Fibroblast of lung (primary cell): ENCODE data around the gene ARL16. TPM values are rescaled to one million over a fixed set of nuclear protein-coding genes. Genes with fewer than 3 reads are reported as not detected.

Source experiments
- DNase-seq, 2 donors: peaks; one replicate each; pipeline versions ENCODE4 v3.0.0 to v3.0.0-alpha.2; 2010; ENCODE audit warnings: low read depth in 2 of 2
- H2AFZ ChIP-seq: 2 replicates; pipeline ENCODE4 v1.5.1; 2012; ENCODE audit warnings: low read length, control low read depth, inconsistent platforms
- H3K27ac ChIP-seq: 2 replicates; pipeline ENCODE4 v1.5.1; 2011; ENCODE audit warnings: low read length, control low read depth; ENCODE audit not compliant: insufficient read depth
- H3K27me3 ChIP-seq: 2 replicates; pipeline ENCODE4 v1.5.1; 2011; ENCODE audit warnings: mild to moderate bottlenecking, low read length; ENCODE audit not compliant: control insufficient read depth, insufficient read depth
- H3K36me3 ChIP-seq: 2 replicates; pipeline ENCODE4 v1.5.1; 2011; ENCODE audit warnings: low read length; ENCODE audit not compliant: control insufficient read depth, insufficient read depth
- H3K4me1 ChIP-seq: 2 replicates; pipeline ENCODE4 v1.5.1; 2011; ENCODE audit warnings: low read length; ENCODE audit not compliant: control insufficient read depth, insufficient read depth; ENCODE audit errors: extremely low read depth
- H3K4me2 ChIP-seq: 2 replicates; pipeline ENCODE4 v1.5.1; 2011; ENCODE audit warnings: low read length, control low read depth; ENCODE audit not compliant: insufficient read depth; ENCODE audit errors: extremely low read depth
- H3K4me3 ChIP-seq, 4 experiments: fragments of 200-600 bp in 1 of 4; sonication (generic) in 1 of 4; replicated peaks in 1 of 4; 2 replicates each; pipeline ENCODE4 v1.5.1; 2011 to 2016; ENCODE audit warnings: low read length in 4 of 4, low read depth in 3 of 4, mild to moderate bottlenecking in 3 of 4, control low read depth in 2 of 4, inconsistent platforms in 1 of 4, mixed read lengths in 1 of 4; ENCODE audit not compliant: insufficient read depth in 1 of 4; ENCODE audit errors: control extremely low read depth in 1 of 4
- H3K79me2 ChIP-seq: 2 replicates; pipeline ENCODE4 v1.5.1; 2012; ENCODE audit warnings: mild to moderate bottlenecking, low read length, inconsistent platforms; ENCODE audit not compliant: control insufficient read depth, insufficient read depth
- H3K9ac ChIP-seq: 2 replicates; pipeline ENCODE4 v1.5.1; 2011; ENCODE audit warnings: mild to moderate bottlenecking, low read length, control low read depth; ENCODE audit not compliant: insufficient read depth
- H3K9me3 ChIP-seq: 2 replicates; pipeline ENCODE4 v1.5.1; 2012; ENCODE audit warnings: low read depth, low read length; ENCODE audit not compliant: control insufficient read depth, insufficient read depth
- H4K20me1 ChIP-seq: 2 replicates; pipeline ENCODE4 v1.5.1; 2011; ENCODE audit warnings: low read length; ENCODE audit not compliant: control insufficient read depth, insufficient read depth; ENCODE audit errors: extremely low read depth
- CTCF ChIP-seq, 2 donors: IDR thresholded peaks in 1 of 2; conservative IDR thresholded peaks in 1 of 2; 1 replicate in 1 of 2; 2 replicates in 1 of 2; pipeline ENCODE4 v1.5.1; 2011 to 2012; ENCODE audit warnings: low read length in 2 of 2, control low read depth in 1 of 2, inconsistent platforms in 1 of 2, low read depth in 1 of 2, mild to moderate bottlenecking in 1 of 2
- EZH2 ChIP-seq: IDR thresholded peaks from 2 replicates; pipeline ENCODE4 v1.5.1; 2012; ENCODE audit warnings: low read length, control low read depth, mild to moderate bottlenecking; ENCODE audit errors: missing control alignments
- polyA plus RNA-seq, 2 donors: library from polyadenylated mRNA; depleted of rRNA in 1 of 2; stranded (reverse) in 1 of 2; unstranded in 1 of 2; fragments of >200 nt; gene quantifications; 2 replicates each; pipeline ENCODE4 v1.2.1, GENCODE V29; 2011 to 2012; ENCODE audit warnings: missing spikeins in 1 of 2
- total RNA-seq: library from RNA; depleted of rRNA; stranded (reverse); fragments of >200 nt; gene quantifications from 2 replicates; pipeline ENCODE4 v1.2.1, GENCODE V29; 2014

The ARL16 gene
- total and polyA plus RNA-seq, 2 donors (not counting 1 experiment from before 2014, with no cell fraction given) = 28.1 to 35.8 TPM

- H3K4me3 ChIP-seq = no peak overlapping the region
- H3K36me3 ChIP-seq = peaks cover 3% of the 10 kb centered on the region
- no peak overlapping the region for H3K27ac ChIP-seq
- H2AFZ ChIP-seq = no peak overlapping the region
- peaks cover 10% of the 10 kb centered on the region for H3K4me1 ChIP-seq
- no peak overlapping the region for H3K9ac ChIP-seq
- no peaks in the 10 kb centered on the region for H4K20me1 ChIP-seq
- no peak for DNase-seq
- H3K79me2 ChIP-seq = peaks cover 7% of the 10 kb centered on the region
- H3K4me2 ChIP-seq = no peak overlapping the region
- H3K27me3 ChIP-seq = no peaks in the 10 kb centered on the region
- no peaks in the 10 kb centered on the region for H3K9me3 ChIP-seq
- TF ChIP-seq EZH2 (no peak), CTCF (conservative IDR thresholded peaks at IDR 0.05 in 1 of 2, IDR thresholded peaks at IDR 0.05 in 1 of 2; ENCODE audit: low read depth in 1 of 2, low read length in 2 of 2) (no peak)
Observed at GRCh38 chr17:81717049-81717765, 33.6 kb upstream of the ARL16 start.

- Histone ChIP-seq H3K79me2 (peaks cover 7% of the 10 kb centered on the region), H3K9me3 (no peaks in the 10 kb centered on the region), H4K20me1 (no peaks in the 10 kb centered on the region), H3K4me3 (no peak overlapping the region), H3K4me2 (no peak overlapping the region), H3K27ac (no peak overlapping the region), H2AFZ (no peak overlapping the region), H3K4me1 (peaks cover 10% of the 10 kb centered on the region), H3K27me3 (no peaks in the 10 kb centered on the region), H3K9ac (no peak overlapping the region), H3K36me3 (peaks cover 3% of the 10 kb centered on the region)
- no peak for TF ChIP-seq CTCF (conservative IDR thresholded peaks at IDR 0.05 in 1 of 2, IDR thresholded peaks at IDR 0.05 in 1 of 2; ENCODE audit: low read depth in 1 of 2, low read length in 2 of 2)
- TF ChIP-seq EZH2 = no peak
- DNase-seq = no peak
Observed at GRCh38 chr17:81716674-81716996, 33.0 kb upstream of the ARL16 start.

- Histone ChIP-seq H3K4me1 (peaks cover 14% of the 10 kb centered on the region), H3K4me3 (no peak overlapping the region), H3K36me3 (peaks cover 3% of the 10 kb centered on the region), H4K20me1 (no peaks in the 10 kb centered on the region), H3K79me2 (peaks cover 7% of the 10 kb centered on the region), H3K9me3 (no peaks in the 10 kb centered on the region), H3K27ac (no peak overlapping the region), H3K27me3 (no peaks in the 10 kb centered on the region), H3K4me2 (no peak overlapping the region), H2AFZ (no peak overlapping the region), H3K9ac (no peak overlapping the region)
- TF ChIP-seq EZH2 (no peak), CTCF (conservative IDR thresholded peaks at IDR 0.05 in 1 of 2, IDR thresholded peaks at IDR 0.05 in 1 of 2; ENCODE audit: low read depth in 1 of 2, low read length in 2 of 2) (no peak)
- DNase-seq = no peak
Observed at GRCh38 chr17:81715872-81716673, 32.5 kb upstream of the ARL16 start.
